ENCODE results near the gene LTF.

Gene LTF

DNA sequence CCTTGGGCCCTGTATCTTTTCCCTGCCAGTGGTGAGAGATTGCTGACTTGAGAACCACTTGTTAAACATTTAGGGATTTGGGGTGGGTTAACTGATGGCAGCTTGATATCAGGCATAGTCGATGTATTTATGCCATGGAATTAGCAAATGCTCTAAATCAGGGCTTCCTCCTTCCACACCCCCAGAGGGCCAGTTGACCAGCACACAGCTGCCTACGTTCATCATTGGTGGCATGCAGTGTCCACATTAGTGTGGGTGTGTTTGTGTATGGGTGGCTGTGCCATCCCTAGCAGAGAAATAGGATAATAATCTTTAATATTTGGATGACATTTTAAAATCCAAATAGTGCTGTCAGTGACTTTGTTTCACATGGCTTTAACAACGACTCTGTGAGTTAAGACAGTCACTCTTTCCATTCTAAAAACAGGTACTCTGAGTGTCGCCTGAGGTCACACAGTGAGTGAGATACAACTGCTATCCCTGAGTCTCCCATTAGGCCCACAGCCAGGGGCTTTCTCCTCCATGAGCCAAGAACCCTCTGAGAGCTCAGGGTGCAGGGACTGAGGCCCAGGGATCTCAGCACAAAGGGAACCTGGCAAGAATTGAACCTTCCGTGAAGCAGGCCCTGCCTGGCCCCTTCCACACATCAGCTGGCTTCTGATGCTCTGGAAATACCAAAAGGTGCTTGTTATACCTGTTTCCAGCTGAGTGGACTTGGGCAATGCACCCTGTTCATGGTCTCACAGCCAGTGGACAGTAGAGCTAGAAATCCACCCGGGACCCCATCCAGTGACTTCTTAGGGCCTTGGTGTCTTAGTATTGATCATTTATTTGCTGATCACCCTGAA, 4.3 kb upstream of the LTF start:
- H3K4ac ChIP-seq (ENCODE audit: low read length), result no peak overlapping the region
- H3K9ac ChIP-seq (ENCODE audit: low read depth, low read length, poor library complexity), result no peak overlapping the region
- no CpG with 5 or more reads among the region's 6 CpGs for WGBS, 2 donors (ENCODE audit: extremely low coverage in 2 of 2, insufficient read length in 2 of 2, insufficient replicate concordance in 1 of 2)
- no peak overlapping the region for H4K91ac ChIP-seq (ENCODE audit: low read depth, low read length, poor library complexity)
- H3K23ac ChIP-seq (ENCODE audit: low read depth, low read length, poor library complexity), result no peak overlapping the region
- no peak overlapping the region for H3K18ac ChIP-seq (ENCODE audit: low read length)
- DNase-seq (ENCODE audit: low spot score), result no peak
- H2BK15ac ChIP-seq (ENCODE audit: low read length), result no peak overlapping the region
- H3K79me1 ChIP-seq (ENCODE audit: low read depth, low read length), result no peaks in the 10 kb centered on the region
- H3K14ac ChIP-seq (ENCODE audit: low read length), result no peak overlapping the region
- no peak overlapping the region for H3K4me3 ChIP-seq (ENCODE audit: low read length in 2 of 2)
- no peaks in the 10 kb centered on the region for H3K4me1 ChIP-seq (ENCODE audit: control insufficient read depth in 2 of 2, insufficient read depth in 1 of 2, low read depth in 1 of 2, low read length in 2 of 2)
- no peak overlapping the region for H2BK12ac ChIP-seq (ENCODE audit: low read length)
- no peaks in the 10 kb centered on the region for H3K36me3 ChIP-seq (replicated peaks in 1 of 2; ENCODE audit: control insufficient read depth in 2 of 2, insufficient read depth in 2 of 2, low read length in 2 of 2)
- no peak overlapping the region for H2BK120ac ChIP-seq (ENCODE audit: low read depth, low read length)
- no peak overlapping the region for H3K4me2 ChIP-seq (ENCODE audit: insufficient read depth, low read length, poor library complexity, severe bottlenecking)
- H3K27me3 ChIP-seq (ENCODE audit: control insufficient read depth in 3 of 3, insufficient read depth in 3 of 3, low read depth in 1 of 3, low read length in 3 of 3), result peaks cover 0 to 17% (median 0%) of the 10 kb centered on the region in 3 experiments
- H2BK5ac ChIP-seq (ENCODE audit: low read length), result no peak overlapping the region
- H2AFZ ChIP-seq (ENCODE audit: low read length), result no peak overlapping the region
- H2AK5ac ChIP-seq (ENCODE audit: low read depth, low read length), result no peak overlapping the region
- no peak overlapping the region for H3K27ac ChIP-seq (replicated peaks; ENCODE audit: low read length)
- H3K9me3 ChIP-seq (replicated peaks in 1 of 2; ENCODE audit: control insufficient read depth in 2 of 2, insufficient read depth in 1 of 2, low read depth in 1 of 2, low read length in 2 of 2), result peaks cover 0 to 2% of the 10 kb centered on the region in 2 donors
- H4K8ac ChIP-seq (ENCODE audit: low read depth, low read length), result no peak overlapping the region

DNA sequence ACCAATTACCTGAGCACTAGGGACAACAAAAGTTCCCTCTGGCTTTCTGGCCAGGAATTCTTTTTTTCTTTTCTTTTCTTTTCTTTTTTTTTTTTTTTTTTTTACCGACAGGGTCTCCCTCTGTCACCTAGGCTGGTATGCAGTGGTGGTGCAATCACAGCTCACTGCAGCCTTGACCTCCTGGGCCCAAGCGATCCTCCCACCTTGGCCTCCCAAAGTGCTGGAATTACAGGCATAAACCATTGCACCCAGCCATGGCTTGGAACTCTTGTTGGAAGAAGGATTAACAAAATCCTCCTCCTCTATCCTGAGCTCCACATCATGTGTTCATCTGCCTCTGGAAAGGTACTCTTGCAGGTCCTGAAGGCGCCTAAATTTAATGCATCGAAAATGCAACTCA, 2.9 kb upstream of the LTF start:
- Histone ChIP-seq H2BK12ac (ENCODE audit: low read length) (no peak overlapping the region), H3K4ac (ENCODE audit: low read length) (no peak overlapping the region), H3K9ac (ENCODE audit: low read depth, low read length, poor library complexity) (no peak overlapping the region), H4K8ac (ENCODE audit: low read depth, low read length) (no peak overlapping the region), H3K27ac (replicated peaks; ENCODE audit: low read length) (no peak overlapping the region), H3K79me1 (ENCODE audit: low read depth, low read length) (no peaks in the 10 kb centered on the region), H2BK120ac (ENCODE audit: low read depth, low read length) (no peak overlapping the region), H3K4me3 (ENCODE audit: low read length in 2 of 2) (no peak overlapping the region), H2BK5ac (ENCODE audit: low read length) (no peak overlapping the region), H2AFZ (ENCODE audit: low read length) (no peak overlapping the region), H3K27me3 (ENCODE audit: control insufficient read depth in 3 of 3, insufficient read depth in 3 of 3, low read depth in 1 of 3, low read length in 3 of 3) (peaks cover 0 to 22% (median 0%) of the 10 kb centered on the region in 3 experiments), H3K4me2 (ENCODE audit: insufficient read depth, low read length, poor library complexity, severe bottlenecking) (no peak overlapping the region), H2AK5ac (ENCODE audit: low read depth, low read length) (no peak overlapping the region), H3K18ac (ENCODE audit: low read length) (no peak overlapping the region), H3K9me3 (replicated peaks in 1 of 2; ENCODE audit: control insufficient read depth in 2 of 2, insufficient read depth in 1 of 2, low read depth in 1 of 2, low read length in 2 of 2) (no peaks in the 10 kb centered on the region), H2BK15ac (ENCODE audit: low read length) (no peak overlapping the region), H4K91ac (ENCODE audit: low read depth, low read length, poor library complexity) (no peak overlapping the region), H3K36me3 (replicated peaks in 1 of 2; ENCODE audit: control insufficient read depth in 2 of 2, insufficient read depth in 2 of 2, low read length in 2 of 2) (no peaks in the 10 kb centered on the region), H3K14ac (ENCODE audit: low read length) (no peak overlapping the region), H3K23ac (ENCODE audit: low read depth, low read length, poor library complexity) (no peak overlapping the region), H3K4me1 (ENCODE audit: control insufficient read depth in 2 of 2, insufficient read depth in 1 of 2, low read depth in 1 of 2, low read length in 2 of 2) (no peaks in the 10 kb centered on the region)
- WGBS, 2 donors (ENCODE audit: extremely low coverage in 2 of 2, insufficient read length in 2 of 2, insufficient replicate concordance in 1 of 2), result no CpG with 5 or more reads among the region's 4 CpGs
- no peak for DNase-seq (ENCODE audit: low spot score)

DNA sequence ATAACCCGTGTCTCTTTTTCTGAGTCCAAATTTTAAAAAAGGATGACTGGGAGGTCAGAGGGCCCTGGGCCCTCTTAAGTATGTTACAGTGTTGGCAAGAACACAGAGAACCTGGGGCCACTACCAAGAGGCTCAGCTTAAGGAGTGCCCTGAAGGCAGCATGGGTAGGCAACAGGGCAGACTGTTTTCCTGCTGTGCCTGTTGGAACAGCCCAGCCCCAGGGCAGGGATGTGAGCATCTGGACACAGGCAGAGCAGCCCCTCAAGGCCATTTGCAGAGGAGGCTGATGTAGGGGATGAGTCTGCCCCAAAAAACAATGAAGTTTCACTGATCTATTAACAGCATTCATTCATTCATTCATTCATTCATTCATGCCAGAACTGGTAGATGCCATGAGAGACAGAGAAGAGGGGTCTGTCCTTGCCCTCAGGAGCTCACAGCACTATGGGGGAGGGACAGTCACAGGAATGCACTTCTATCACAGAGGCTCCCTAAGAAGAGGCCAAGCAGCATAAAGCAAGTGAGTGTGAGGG, 2.2 kb upstream of the LTF start:
- Histone ChIP-seq H2BK5ac (ENCODE audit: low read length) (no peak overlapping the region), H2AK5ac (ENCODE audit: low read depth, low read length) (no peak overlapping the region), H4K91ac (ENCODE audit: low read depth, low read length, poor library complexity) (no peak overlapping the region), H3K27ac (replicated peaks; ENCODE audit: low read length) (no peak overlapping the region), H2BK120ac (ENCODE audit: low read depth, low read length) (no peak overlapping the region), H2BK15ac (ENCODE audit: low read length) (no peak overlapping the region), H3K4me1 (ENCODE audit: control insufficient read depth in 2 of 2, insufficient read depth in 1 of 2, low read depth in 1 of 2, low read length in 2 of 2) (no peaks in the 10 kb centered on the region), H3K27me3 (ENCODE audit: control insufficient read depth in 3 of 3, insufficient read depth in 3 of 3, low read depth in 1 of 3, low read length in 3 of 3) (peaks cover 0 to 22% (median 0%) of the 10 kb centered on the region in 3 experiments), H3K9me3 (replicated peaks in 1 of 2; ENCODE audit: control insufficient read depth in 2 of 2, insufficient read depth in 1 of 2, low read depth in 1 of 2, low read length in 2 of 2) (no peaks in the 10 kb centered on the region), H3K79me1 (ENCODE audit: low read depth, low read length) (no peaks in the 10 kb centered on the region), H3K36me3 (replicated peaks in 1 of 2; ENCODE audit: control insufficient read depth in 2 of 2, insufficient read depth in 2 of 2, low read length in 2 of 2) (no peaks in the 10 kb centered on the region), H2AFZ (ENCODE audit: low read length) (no peak overlapping the region), H4K8ac (ENCODE audit: low read depth, low read length) (no peak overlapping the region), H3K18ac (ENCODE audit: low read length) (no peak overlapping the region), H2BK12ac (ENCODE audit: low read length) (no peak overlapping the region), H3K4me3 (ENCODE audit: low read length in 2 of 2) (no peak overlapping the region), H3K23ac (ENCODE audit: low read depth, low read length, poor library complexity) (no peak overlapping the region), H3K4ac (ENCODE audit: low read length) (no peak overlapping the region), H3K14ac (ENCODE audit: low read length) (no peak overlapping the region), H3K4me2 (ENCODE audit: insufficient read depth, low read length, poor library complexity, severe bottlenecking) (no peak overlapping the region), H3K9ac (ENCODE audit: low read depth, low read length, poor library complexity) (no peak overlapping the region)
- no CpG with 5 or more reads among the region's 1 CpG for WGBS, 2 donors (ENCODE audit: extremely low coverage in 2 of 2, insufficient read length in 2 of 2, insufficient replicate concordance in 1 of 2)
- DNase-seq (ENCODE audit: low spot score), result no peak

DNA sequence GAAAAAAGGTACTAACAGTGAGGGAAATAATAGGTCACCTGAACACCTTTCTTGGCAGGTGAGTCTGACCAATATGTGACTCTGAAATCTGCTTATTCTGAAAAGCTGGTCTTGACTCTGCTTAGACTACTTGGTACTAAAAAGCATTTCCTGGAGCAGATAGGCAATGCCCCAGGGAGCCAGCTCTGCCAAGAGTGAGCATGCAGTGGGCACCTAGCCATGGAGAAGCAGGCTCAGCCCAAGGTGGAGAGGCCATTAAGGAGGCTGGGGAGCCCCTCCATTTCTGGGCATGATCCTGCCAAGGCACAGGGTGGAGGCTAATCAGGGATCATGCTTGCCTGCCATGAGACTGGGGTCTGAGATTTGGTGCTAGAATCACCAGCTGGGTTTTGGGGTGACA, 1.6 kb upstream of the LTF start:
- H2BK15ac ChIP-seq (ENCODE audit: low read length), result no peak overlapping the region
- no peak overlapping the region for H2BK120ac ChIP-seq (ENCODE audit: low read depth, low read length)
- no peak overlapping the region for H3K23ac ChIP-seq (ENCODE audit: low read depth, low read length, poor library complexity)
- H4K8ac ChIP-seq (ENCODE audit: low read depth, low read length), result no peak overlapping the region
- no peak overlapping the region for H3K14ac ChIP-seq (ENCODE audit: low read length)
- no peaks in the 10 kb centered on the region for H3K4me1 ChIP-seq (ENCODE audit: control insufficient read depth in 2 of 2, insufficient read depth in 1 of 2, low read depth in 1 of 2, low read length in 2 of 2)
- H2BK5ac ChIP-seq (ENCODE audit: low read length), result no peak overlapping the region
- no peak overlapping the region for H3K4ac ChIP-seq (ENCODE audit: low read length)
- no peak overlapping the region for H3K4me2 ChIP-seq (ENCODE audit: insufficient read depth, low read length, poor library complexity, severe bottlenecking)
- H3K27me3 ChIP-seq (ENCODE audit: control insufficient read depth in 3 of 3, insufficient read depth in 3 of 3, low read depth in 1 of 3, low read length in 3 of 3), result peaks cover 0 to 22% (median 0%) of the 10 kb centered on the region in 3 experiments
- no peak overlapping the region for H3K9ac ChIP-seq (ENCODE audit: low read depth, low read length, poor library complexity)
- H3K18ac ChIP-seq (ENCODE audit: low read length), result no peak overlapping the region
- no peak overlapping the region for H2AK5ac ChIP-seq (ENCODE audit: low read depth, low read length)
- no peaks in the 10 kb centered on the region for H3K36me3 ChIP-seq (replicated peaks in 1 of 2; ENCODE audit: control insufficient read depth in 2 of 2, insufficient read depth in 2 of 2, low read length in 2 of 2)
- H3K79me1 ChIP-seq (ENCODE audit: low read depth, low read length), result no peaks in the 10 kb centered on the region
- no peaks in the 10 kb centered on the region for H3K9me3 ChIP-seq (replicated peaks in 1 of 2; ENCODE audit: control insufficient read depth in 2 of 2, insufficient read depth in 1 of 2, low read depth in 1 of 2, low read length in 2 of 2)
- no peak overlapping the region for H4K91ac ChIP-seq (ENCODE audit: low read depth, low read length, poor library complexity)
- H2BK12ac ChIP-seq (ENCODE audit: low read length), result no peak overlapping the region
- DNase-seq (ENCODE audit: low spot score), result no peak
- peak overlapping the region in 1 of 2 donors; percentile 32 for H3K4me3 ChIP-seq (ENCODE audit: low read length in 2 of 2)
- no peak overlapping the region for H2AFZ ChIP-seq (ENCODE audit: low read length)
- no peak overlapping the region for H3K27ac ChIP-seq (replicated peaks; ENCODE audit: low read length)

Measured in neuronal stem cell (in vitro differentiated cells).